CD14-positive monocyte (primary cell): Measurements from ENCODE around the gene MS4A18. TPM values are rescaled to one million over a fixed set of nuclear protein-coding genes. Genes with fewer than 3 reads are reported as not detected.

ENCODE experiments used
- DNase-seq, 3 donors: peaks; one replicate each; pipeline ENCODE4 v3.0.0-alpha.2; 2011 to 2022
- H2AFZ ChIP-seq: 2 replicates; pipeline ENCODE4 v1.6.0; 2012; ENCODE audit warnings: mild to moderate bottlenecking, low read depth, low read length, inconsistent platforms; ENCODE audit not compliant: insufficient read depth, poor library complexity, severe bottlenecking
- H3K27ac ChIP-seq, 2 donors: 1 replicate in 1 of 2; 2 replicates in 1 of 2; pipeline ENCODE4 v1.5.1; 2012 to 2013; ENCODE audit warnings: low read length in 2 of 2, control low read depth in 1 of 2, inconsistent platforms in 1 of 2, low read depth in 1 of 2, mild to moderate bottlenecking in 1 of 2
- H3K27me3 ChIP-seq, 2 donors: one replicate each; pipeline versions ENCODE4 v1.6.0 to v1.6.1; 2011 to 2013; ENCODE audit warnings: low read length in 2 of 2; ENCODE audit not compliant: control insufficient read depth in 2 of 2, insufficient read depth in 2 of 2
- H3K36me3 ChIP-seq, 2 donors: replicated peaks in 1 of 2; 1 replicate in 1 of 2; 2 replicates in 1 of 2; pipeline versions ENCODE4 v1.5.1 to v1.6.1; 2012 to 2013; ENCODE audit warnings: low read length in 2 of 2, control low read depth in 1 of 2, inconsistent platforms in 1 of 2, mild to moderate bottlenecking in 1 of 2; ENCODE audit not compliant: insufficient read depth in 2 of 2, control insufficient read depth in 1 of 2
- H3K4me1 ChIP-seq, 2 donors: 1 replicate in 1 of 2; 2 replicates in 1 of 2; pipeline versions ENCODE4 v1.5.1 to v1.6.1; 2012 to 2013; ENCODE audit warnings: low read length in 2 of 2, control low read depth in 1 of 2, inconsistent platforms in 1 of 2, mild to moderate bottlenecking in 1 of 2, moderate library complexity in 1 of 2; ENCODE audit not compliant: insufficient read depth in 2 of 2, control insufficient read depth in 1 of 2
- H3K4me2 ChIP-seq: replicated peaks from 2 replicates; pipeline ENCODE3; 2012; ENCODE audit warnings: low read length, moderate library complexity, mild to moderate bottlenecking; ENCODE audit not compliant: poor library complexity, severe bottlenecking; ENCODE audit errors: extremely low read depth
- H3K4me3 ChIP-seq, 3 experiments: fragments of 200-600 bp in 1 of 3; sonication (generic) in 1 of 3; replicated peaks in 1 of 3; 1 replicate in 2 of 3; 2 replicates in 1 of 3; pipeline ENCODE4 v1.5.1; 2011 to 2013; ENCODE audit warnings: low read length in 3 of 3, mild to moderate bottlenecking in 3 of 3, control low read depth in 2 of 3, low read depth in 2 of 3, inconsistent platforms in 1 of 3, moderate library complexity in 1 of 3
- H3K79me2 ChIP-seq: 2 replicates; pipeline ENCODE4 v1.6.0; 2012; ENCODE audit warnings: mild to moderate bottlenecking, control low read depth, inconsistent platforms, low read length, moderate library complexity; ENCODE audit not compliant: insufficient read depth
- H3K9ac ChIP-seq: 2 replicates; pipeline ENCODE4 v1.6.0; 2017; ENCODE audit warnings: low read length, mild to moderate bottlenecking; ENCODE audit not compliant: insufficient read depth, poor library complexity, severe bottlenecking
- H3K9me3 ChIP-seq, 2 donors: replicated peaks in 1 of 2; 1 replicate in 1 of 2; 2 replicates in 1 of 2; pipeline versions ENCODE4 v1.5.1 to v1.6.1; 2012 to 2013; ENCODE audit warnings: low read length in 2 of 2, control low read depth in 1 of 2; ENCODE audit not compliant: control insufficient read depth in 1 of 2, insufficient read depth in 1 of 2
- H4K20me1 ChIP-seq: 2 replicates; pipeline ENCODE4 v1.6.0; 2012; ENCODE audit warnings: mild to moderate bottlenecking, low read length, control low read depth, moderate library complexity; ENCODE audit not compliant: insufficient read depth
- H3K27ac Mint-ChIP-seq, 7 donors: one replicate each; pipeline ENCODE4 v1.8.0; 2020; ENCODE audit warnings: mild to moderate bottlenecking in 7 of 7, mixed read lengths in 7 of 7, moderate library complexity in 6 of 7, inconsistent platforms in 2 of 7
- H3K27me3 Mint-ChIP-seq, 3 donors: one replicate each; pipeline ENCODE4 v1.8.0; 2021 to 2022; ENCODE audit warnings: low read depth in 3 of 3, mild to moderate bottlenecking in 3 of 3, mixed read lengths in 3 of 3, moderate library complexity in 3 of 3, inconsistent platforms in 1 of 3
- H3K36me3 Mint-ChIP-seq, 2 donors: one replicate each; pipeline ENCODE4 v1.8.0; 2020; ENCODE audit warnings: mixed read lengths in 2 of 2, inconsistent platforms in 1 of 2, mild to moderate bottlenecking in 1 of 2
- H3K4me1 Mint-ChIP-seq: one replicate; pipeline ENCODE4 v1.8.0; 2020; ENCODE audit warnings: mild to moderate bottlenecking, mixed read lengths
- H3K4me3 Mint-ChIP-seq, 2 donors: one replicate each; pipeline ENCODE4 v1.8.0; 2020; ENCODE audit warnings: mild to moderate bottlenecking in 2 of 2, mixed read lengths in 2 of 2, moderate library complexity in 1 of 2
- H3K9me3 Mint-ChIP-seq, 7 donors: one replicate each; pipeline ENCODE4 v1.8.0; 2020 to 2022; ENCODE audit warnings: mixed read lengths in 7 of 7, mild to moderate bottlenecking in 6 of 7, moderate library complexity in 6 of 7, inconsistent platforms in 2 of 7
- WGBS: methylation state at CpG from one replicate; pipeline ENCODE4 v1.1.5; 2013; ENCODE audit warnings: missing lambda C conversion rate; ENCODE audit not compliant: insufficient coverage; 5-methylcytosine and 5-hydroxymethylcytosine counted together
- intact Hi-C, 2 donors: fragments of 100-400 bp; cut with micrococcal nuclease; formaldehyde crosslinking; loops; one replicate each; pipeline versions ENCODE4 v1.15.0 to v1.15.1; 2023
- polyA plus RNA-seq, 3 donors: library from polyadenylated mRNA; depleted of rRNA in 1 of 3; unstranded in 2 of 3; stranded (reverse) in 1 of 3; fragments of 300-500 nt in 2 of 3; fragments of >200 nt in 1 of 3; fragmentation: Illumina TruSeq in 2 of 3; gene quantifications; 1 replicate in 2 of 3; 2 replicates in 1 of 3; pipeline ENCODE4 v1.2.3, GENCODE V29; 2012 to 2021
- TF ChIP-seq, protein P1 (sequence below): fragments of 200-600 bp; IDR thresholded peaks from one replicate; pipeline ENCODE4 v1.8.0; 2022; ENCODE audit warnings: antibody characterized with exemption, mild to moderate bottlenecking

The MS4A18 gene
- polyA plus RNA-seq, 3 donors, result not detected

DNA sequence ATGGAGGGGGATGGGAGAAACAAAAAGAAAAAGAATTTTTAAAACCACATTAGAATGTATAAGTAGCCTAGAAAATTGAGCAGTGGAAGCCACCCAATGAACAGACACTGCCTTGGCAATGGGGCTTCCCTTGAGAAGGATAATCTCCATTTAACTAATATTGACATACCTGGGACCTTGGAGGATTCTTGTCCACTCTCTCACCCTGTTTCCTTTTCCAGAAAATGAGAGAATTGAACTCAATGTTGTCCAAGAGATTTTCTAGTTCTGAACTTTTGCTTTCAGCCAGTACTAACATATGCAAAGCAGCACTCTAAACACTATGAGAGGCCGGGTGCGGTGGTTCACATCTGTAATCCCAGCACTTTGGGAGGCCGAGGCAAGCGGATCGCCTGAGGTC lies 24.6 kb upstream of the MS4A18 start:
- no peak overlapping the region for H3K4me3 ChIP-seq
- no peaks in the 10 kb centered on the region for H4K20me1 ChIP-seq
- Mint-ChIP-seq H3K27ac (no peak overlapping the region), H3K27me3 (peaks cover 2 to 4% (median 3%) of the 10 kb centered on the region in 3 donors), H3K4me1 (peaks cover 2% of the 10 kb centered on the region), H3K9me3 (peaks cover 0 to 6% (median 0%) of the 10 kb centered on the region in 7 donors), H3K36me3 (no peaks in the 10 kb centered on the region), H3K4me3 (no peak overlapping the region)
- no peaks in the 10 kb centered on the region for H3K4me1 ChIP-seq
- intact Hi-C loops, result no loop called here
- 100% methylated on average over 3 of the region's 5 CpGs for WGBS
- no peaks in the 10 kb centered on the region for H3K79me2 ChIP-seq
- no peak overlapping the region for H3K4me2 ChIP-seq
- no peak overlapping the region for H3K27ac ChIP-seq
- H2AFZ ChIP-seq, result no peak overlapping the region
- no peaks in the 10 kb centered on the region for H3K27me3 ChIP-seq
- H3K9ac ChIP-seq, result no peak overlapping the region
- H3K36me3 ChIP-seq, result no peaks in the 10 kb centered on the region
- TF ChIP-seq, protein P1, sequence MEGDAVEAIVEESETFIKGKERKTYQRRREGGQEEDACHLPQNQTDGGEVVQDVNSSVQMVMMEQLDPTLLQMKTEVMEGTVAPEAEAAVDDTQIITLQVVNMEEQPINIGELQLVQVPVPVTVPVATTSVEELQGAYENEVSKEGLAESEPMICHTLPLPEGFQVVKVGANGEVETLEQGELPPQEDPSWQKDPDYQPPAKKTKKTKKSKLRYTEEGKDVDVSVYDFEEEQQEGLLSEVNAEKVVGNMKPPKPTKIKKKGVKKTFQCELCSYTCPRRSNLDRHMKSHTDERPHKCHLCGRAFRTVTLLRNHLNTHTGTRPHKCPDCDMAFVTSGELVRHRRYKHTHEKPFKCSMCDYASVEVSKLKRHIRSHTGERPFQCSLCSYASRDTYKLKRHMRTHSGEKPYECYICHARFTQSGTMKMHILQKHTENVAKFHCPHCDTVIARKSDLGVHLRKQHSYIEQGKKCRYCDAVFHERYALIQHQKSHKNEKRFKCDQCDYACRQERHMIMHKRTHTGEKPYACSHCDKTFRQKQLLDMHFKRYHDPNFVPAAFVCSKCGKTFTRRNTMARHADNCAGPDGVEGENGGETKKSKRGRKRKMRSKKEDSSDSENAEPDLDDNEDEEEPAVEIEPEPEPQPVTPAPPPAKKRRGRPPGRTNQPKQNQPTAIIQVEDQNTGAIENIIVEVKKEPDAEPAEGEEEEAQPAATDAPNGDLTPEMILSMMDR, result no peak
- DNase-seq, result no peak
- no peaks in the 10 kb centered on the region for H3K9me3 ChIP-seq

DNA sequence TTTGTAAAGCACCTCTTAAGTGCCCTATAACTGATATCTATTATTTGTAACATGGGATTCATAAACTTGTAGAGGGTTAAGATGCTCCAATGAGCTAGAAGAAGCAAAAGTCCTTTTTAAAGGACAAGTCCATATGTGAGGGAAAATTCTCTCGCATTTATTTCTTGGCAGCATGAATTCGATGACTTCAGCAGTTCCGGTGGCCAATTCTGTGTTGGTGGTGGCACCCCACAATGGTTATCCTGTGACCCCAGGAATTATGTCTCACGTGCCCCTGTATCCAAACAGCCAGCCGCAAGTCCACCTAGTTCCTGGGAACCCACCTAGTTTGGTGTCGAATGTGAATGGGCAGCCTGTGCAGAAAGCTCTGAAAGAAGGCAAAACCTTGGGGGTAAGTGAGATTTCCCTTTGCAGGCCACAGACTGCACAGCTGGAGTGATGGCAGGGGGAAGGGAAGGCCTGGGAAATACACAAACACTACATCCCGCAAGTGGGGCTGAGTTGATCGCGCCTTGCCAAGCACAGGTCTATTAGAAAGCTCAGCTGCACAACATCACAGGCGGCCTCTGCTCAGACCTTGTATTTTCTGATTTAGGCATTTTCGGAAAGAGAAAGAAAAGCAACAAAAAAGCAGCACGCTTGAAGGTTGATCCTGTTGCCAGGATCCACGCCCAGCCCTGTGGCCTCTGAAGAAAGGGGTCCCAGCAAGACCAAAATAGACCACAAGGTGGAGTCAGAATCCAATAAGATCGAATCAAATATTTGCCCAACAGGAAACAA lies 23.6 kb upstream of the MS4A18 start:
- intact Hi-C loops, result no loop called here
- Mint-ChIP-seq H3K4me1 (peaks cover 2% of the 10 kb centered on the region), H3K36me3 (no peaks in the 10 kb centered on the region), H3K4me3 (no peak overlapping the region), H3K27me3 (peaks cover 2 to 4% (median 3%) of the 10 kb centered on the region in 3 donors), H3K9me3 (peaks cover 0 to 1% (median 0%) of the 10 kb centered on the region in 7 donors), H3K27ac (no peak overlapping the region)
- no peaks in the 10 kb centered on the region for H3K79me2 ChIP-seq
- TF ChIP-seq, protein P1, result no peak
- no peaks in the 10 kb centered on the region for H3K36me3 ChIP-seq
- no peak for DNase-seq
- H3K4me2 ChIP-seq, result no peak overlapping the region
- no peaks in the 10 kb centered on the region for H4K20me1 ChIP-seq
- H3K27me3 ChIP-seq, result no peaks in the 10 kb centered on the region
- no peak overlapping the region for H3K27ac ChIP-seq
- WGBS, result 80% methylated on average over 10 of the region's 14 CpGs
- no peak overlapping the region for H3K9ac ChIP-seq
- H3K9me3 ChIP-seq, result no peaks in the 10 kb centered on the region
- H3K4me1 ChIP-seq, result no peaks in the 10 kb centered on the region
- no peak overlapping the region for H3K4me3 ChIP-seq
- H2AFZ ChIP-seq, result no peak overlapping the region
